Breast epithelium (tissue), 4 donors: ENCODE measurements around the gene NUP153. TPM values are rescaled to one million over a fixed set of nuclear protein-coding genes. Genes with fewer than 3 reads are reported as not detected.

Experiments
- DNase-seq, 2 donors: peaks; one replicate each; pipeline ENCODE4 v3.0.0-alpha.2; 2019; ENCODE audit warnings: low spot score in 2 of 2
- H3K27ac ChIP-seq, 2 donors: fragments of 200-600 bp; sonication (generic) in 1 of 2; one replicate each; pipeline ENCODE4 v1.5.1; 2016 to 2019; ENCODE audit warnings: mild to moderate bottlenecking in 1 of 2
- H3K27me3 ChIP-seq, 2 donors: fragments of 200-600 bp; sonication (generic) in 1 of 2; one replicate each; pipeline versions ENCODE4 v1.5.1 to v1.6.0; 2017 to 2019; ENCODE audit warnings: control low read depth in 1 of 2, mild to moderate bottlenecking in 1 of 2
- H3K36me3 ChIP-seq: fragments of 200-600 bp; one replicate; pipeline ENCODE4 v1.5.1; 2019
- H3K4me1 ChIP-seq, 2 donors: fragments of 200-600 bp; sonication (generic); one replicate each; pipeline ENCODE4 v1.5.1; 2016 to 2019; ENCODE audit warnings: control low read depth in 1 of 2
- H3K4me3 ChIP-seq, 3 donors: fragments of 200-600 bp; sonication (generic); 1 replicate in 2 of 3; 2 replicates in 1 of 3; pipeline ENCODE4 v1.5.1; 2016 to 2019; ENCODE audit warnings: mild to moderate bottlenecking in 3 of 3, moderate library complexity in 2 of 3
- H3K9me3 ChIP-seq, 2 donors: fragments of 200-600 bp; sonication (generic) in 1 of 2; one replicate each; pipeline ENCODE4 v1.5.1; 2016 to 2019; ENCODE audit warnings: control low read depth in 1 of 2
- CTCF ChIP-seq, 3 donors: fragments of 450-650 bp; IDR thresholded peaks; one replicate each; pipeline ENCODE4 v1.5.1; 2016 to 2017; ENCODE audit warnings: antibody characterized with exemption in 3 of 3, mild to moderate bottlenecking in 3 of 3, moderate library complexity in 3 of 3
- POLR2A ChIP-seq: fragments of 450-650 bp; IDR thresholded peaks from one replicate; pipeline ENCODE4 v1.6.1; 2016; ENCODE audit warnings: antibody characterized with exemption, mild to moderate bottlenecking, moderate library complexity
- POLR2AphosphoS5 ChIP-seq, 3 donors: sonication (generic); formaldehyde crosslinking; IDR thresholded peaks; one replicate each; pipeline ENCODE4 v1.6.1; 2017; ENCODE audit warnings: antibody characterized with exemption in 3 of 3
- intact Hi-C: fragments of 100-400 bp; cut with DNase I; formaldehyde crosslinking; loops from one replicate; pipeline ENCODE4 v1.15.1; 2023; ENCODE audit warnings: low total_unique reads
- total RNA-seq, 3 donors: library from RNA; depleted of rRNA; stranded (reverse); fragments of >200 nt; gene quantifications; one replicate each; pipeline ENCODE4 v1.1.0, GENCODE V29; 2016

Gene NUP153
- total RNA-seq, 3 donors from 2014 or later = 34.1 to 61.2 (median 38.3) TPM

DNA sequence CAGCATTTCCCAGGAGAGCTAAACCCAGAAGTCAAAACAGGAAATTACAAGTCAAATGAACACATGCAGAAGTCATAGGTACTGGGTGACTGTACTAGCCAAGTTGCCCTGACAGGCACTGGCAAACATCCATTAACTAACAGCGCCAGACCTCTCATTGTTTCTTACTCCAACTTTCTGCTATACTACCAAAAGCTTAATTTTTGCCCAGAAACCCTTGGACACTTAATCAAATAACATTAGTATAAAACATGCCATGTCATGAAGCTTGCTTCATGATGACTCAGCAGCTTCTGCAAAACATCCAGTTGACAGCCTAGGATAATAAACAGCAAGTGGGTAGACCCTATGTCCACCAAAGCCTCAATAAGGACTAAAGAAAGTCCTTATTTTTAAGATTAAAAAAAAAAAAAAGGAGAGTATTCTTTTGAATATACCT lies 3.5 kb downstream of the NUP153 start:
- H3K27ac ChIP-seq = peak overlapping the region in 1 of 2 donors; percentile 45
- TF ChIP-seq CTCF (IDR thresholded peaks at IDR 0.05) (no peak), POLR2AphosphoS5 (IDR thresholded peaks at IDR 0.05) (no peak)
- no peaks in the 10 kb centered on the region for H3K9me3 ChIP-seq
- H3K27me3 ChIP-seq = no peaks in the 10 kb centered on the region
- no peak overlapping the region for H3K4me3 ChIP-seq
- DNase-seq = peak in 1 of 2 donors; percentile 29
- H3K36me3 ChIP-seq = no peaks in the 10 kb centered on the region
- H3K4me1 ChIP-seq = no peaks in the 10 kb centered on the region
- intact Hi-C loops = no loop called here

DNA sequence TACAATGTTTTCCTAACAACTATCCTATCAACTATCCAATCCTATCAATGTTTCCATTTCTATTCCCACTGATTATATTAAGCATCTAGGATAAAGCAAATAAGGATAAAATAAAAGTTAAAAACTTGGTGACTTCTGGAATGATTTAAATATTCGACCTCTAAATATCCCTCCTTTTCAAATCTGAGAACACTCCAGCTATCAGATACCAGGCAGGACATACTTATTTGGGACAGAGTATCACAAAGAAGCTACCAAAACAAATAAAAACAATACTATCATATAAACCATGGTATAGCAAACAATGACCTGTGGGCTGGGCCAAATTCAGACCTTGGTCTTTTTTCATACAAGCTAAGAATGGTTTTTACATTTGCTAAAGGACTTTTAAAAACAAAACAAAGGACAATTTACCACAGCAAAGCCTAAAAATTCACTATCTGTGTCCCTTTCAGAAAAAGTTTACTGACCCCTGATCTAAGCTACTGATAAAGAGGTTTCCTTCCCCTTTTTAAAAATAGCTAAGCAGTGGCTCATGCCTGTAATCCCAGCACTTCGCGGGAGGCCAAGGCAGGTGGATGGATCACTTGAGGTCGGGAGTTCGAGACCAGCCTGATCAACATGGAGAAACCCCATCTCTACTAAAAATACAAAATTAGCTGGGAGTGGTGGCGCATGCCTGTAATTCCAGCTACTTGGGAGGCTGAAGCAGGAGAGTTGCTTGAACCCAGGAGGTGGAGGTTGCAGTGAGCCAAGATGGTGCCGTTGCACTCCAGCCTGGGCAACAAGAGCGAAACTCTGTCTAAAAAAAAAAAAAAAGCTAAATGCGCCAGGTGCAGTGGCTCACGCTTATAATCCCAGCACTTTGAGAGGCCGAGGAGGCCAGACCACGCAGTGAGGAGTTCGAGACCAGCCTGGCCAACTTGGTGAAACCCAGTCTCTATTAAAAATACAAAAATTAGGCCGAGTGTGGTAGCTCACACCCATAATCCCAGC lies 6.0 kb downstream of the NUP153 start:
- Histone ChIP-seq H3K9me3 (no peaks in the 10 kb centered on the region), H3K36me3 (no peaks in the 10 kb centered on the region), H3K27ac (no peak overlapping the region), H3K4me1 (no peaks in the 10 kb centered on the region), H3K4me3 (no peak overlapping the region), H3K27me3 (no peaks in the 10 kb centered on the region)
- TF ChIP-seq POLR2A = no peak
- no peak for TF ChIP-seq POLR2AphosphoS5 (IDR thresholded peaks at IDR 0.05)
- no peak for TF ChIP-seq CTCF (IDR thresholded peaks at IDR 0.05)
- no peak for DNase-seq
- intact Hi-C loops = no loop called here

DNA sequence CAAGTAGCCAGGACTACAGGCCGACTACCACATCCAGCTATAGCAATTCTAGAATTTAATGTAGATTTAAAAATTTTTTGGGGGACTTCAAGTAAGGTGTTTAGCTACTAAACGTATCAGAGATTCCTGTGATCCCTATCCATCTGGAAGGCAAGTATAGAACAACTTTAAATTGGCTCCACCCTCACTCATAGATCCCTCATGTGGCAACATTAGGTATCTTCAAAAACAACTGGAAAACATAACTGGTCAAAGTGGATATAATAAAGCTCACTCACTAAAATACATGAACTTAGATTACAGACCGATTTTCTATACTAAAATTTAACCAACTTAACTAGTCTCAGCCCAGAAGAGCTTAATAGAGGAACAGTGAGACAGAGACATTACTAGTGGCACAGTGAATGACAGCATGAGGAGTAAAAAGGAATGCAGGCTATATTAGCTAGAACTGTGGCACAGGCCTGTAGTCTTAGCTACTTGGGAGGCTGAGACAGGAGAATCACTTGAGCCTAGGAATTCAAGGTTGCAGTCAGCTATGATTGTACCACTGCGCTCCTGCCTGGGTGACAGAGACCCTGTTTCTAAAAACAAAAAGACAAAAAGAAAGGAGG lies 14.7 kb downstream of the NUP153 start:
- Histone ChIP-seq H3K4me1 (no peaks in the 10 kb centered on the region), H3K9me3 (no peaks in the 10 kb centered on the region), H3K36me3 (no peaks in the 10 kb centered on the region), H3K27ac (no peak overlapping the region), H3K27me3 (no peaks in the 10 kb centered on the region), H3K4me3 (no peak overlapping the region)
- TF ChIP-seq CTCF (IDR thresholded peaks at IDR 0.05) (no peak), POLR2A (no peak), POLR2AphosphoS5 (IDR thresholded peaks at IDR 0.05) (no peak)
- DNase-seq = no peak
- intact Hi-C loops = no loop called here

DNA sequence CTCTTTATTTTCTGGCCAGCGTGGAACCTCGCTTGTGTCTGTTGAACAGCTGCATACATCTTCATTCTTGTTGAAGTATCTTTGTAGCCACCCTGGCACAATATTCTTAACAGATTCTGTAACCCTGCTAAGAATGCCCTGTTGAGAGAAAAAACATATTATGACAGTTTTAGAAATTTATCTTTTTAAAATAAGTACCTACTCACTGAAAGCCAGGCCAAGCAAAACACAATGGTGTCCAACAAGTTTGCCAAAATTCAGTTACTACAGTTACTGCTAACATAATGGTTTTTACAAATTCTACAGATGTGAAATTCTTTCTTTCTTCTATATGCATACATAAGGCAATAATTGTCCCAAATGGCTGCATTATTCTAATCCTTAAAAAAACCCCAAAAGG lies 18.2 kb downstream of the NUP153 start:
- Histone ChIP-seq H3K36me3 (no peaks in the 10 kb centered on the region), H3K27me3 (no peaks in the 10 kb centered on the region), H3K4me3 (no peak overlapping the region), H3K4me1 (no peaks in the 10 kb centered on the region), H3K9me3 (no peaks in the 10 kb centered on the region), H3K27ac (no peak overlapping the region)
- DNase-seq = no peak
- intact Hi-C loops = loop anchor here (5.0 kb wide), 1 partner anchor 1171 kb away; no protein-coding TSS in a partner anchor
- TF ChIP-seq CTCF (IDR thresholded peaks at IDR 0.05) = no peak
- no peak for TF ChIP-seq POLR2A
- TF ChIP-seq POLR2AphosphoS5 (IDR thresholded peaks at IDR 0.05) = no peak

GRCh38 chr6:17687136-17687535 lies 19.6 kb downstream of the NUP153 start:
- DNase-seq = no peak
- TF ChIP-seq POLR2AphosphoS5 (IDR thresholded peaks at IDR 0.05) (no peak), POLR2A (no peak), CTCF (IDR thresholded peaks at IDR 0.05) (no peak)

More at GRCh38 chr6:17687136-17687535, 19.6 kb downstream of the NUP153 start:
- Histone ChIP-seq H3K4me1 (no peaks in the 10 kb centered on the region), H3K27me3 (no peaks in the 10 kb centered on the region), H3K9me3 (no peaks in the 10 kb centered on the region), H3K27ac (no peak overlapping the region), H3K4me3 (no peak overlapping the region), H3K36me3 (no peaks in the 10 kb centered on the region)
- intact Hi-C loops = loop anchor here (5.0 kb wide), 1 partner anchor 1170 kb away; no protein-coding TSS in a partner anchor
